Fibroblast of villous mesenchyme (primary cell): ENCODE data around the gene TNN. TPM values are rescaled to one million over a fixed set of nuclear protein-coding genes. Genes with fewer than 3 reads are reported as not detected.
"Not testable (repeated sequence)": the region's sequence is repeated elsewhere in the genome, so short reads cannot be mapped to it uniquely, and the experiment has no call there.

ENCODE experiments used
- DNase-seq: peaks from one replicate; pipeline ENCODE4 v3.0.0-alpha.2; 2010; ENCODE audit warnings: low read depth
- H3K4me3 ChIP-seq: 2 replicates; pipeline ENCODE4 v1.5.1; 2011; ENCODE audit warnings: low read depth, mild to moderate bottlenecking, low read length
- CTCF ChIP-seq: IDR thresholded peaks from 2 replicates; pipeline ENCODE4 v1.5.1; 2012; ENCODE audit warnings: low read depth, mild to moderate bottlenecking, low read length; ENCODE audit not compliant: insufficient read depth
- total RNA-seq: library from RNA; depleted of rRNA; stranded (reverse); fragments of >200 nt; gene quantifications from 2 replicates; pipeline ENCODE4 v1.2.3, GENCODE V29; 2012

Gene TNN
- total RNA-seq, 1 donor, result not detected

- no peak overlapping the region for H3K4me3 ChIP-seq
- no peak for DNase-seq
- TF ChIP-seq CTCF, result no peak
These were observed 27.0 kb downstream of the TNN start for GRCh38 chr1:175094626-175095025.

- TF ChIP-seq CTCF, result no peak
- DNase-seq, result no peak
- H3K4me3 ChIP-seq, result no peak overlapping the region
These were observed 27.4 kb downstream of the TNN start for GRCh38 chr1:175095069-175095468.

DNA sequence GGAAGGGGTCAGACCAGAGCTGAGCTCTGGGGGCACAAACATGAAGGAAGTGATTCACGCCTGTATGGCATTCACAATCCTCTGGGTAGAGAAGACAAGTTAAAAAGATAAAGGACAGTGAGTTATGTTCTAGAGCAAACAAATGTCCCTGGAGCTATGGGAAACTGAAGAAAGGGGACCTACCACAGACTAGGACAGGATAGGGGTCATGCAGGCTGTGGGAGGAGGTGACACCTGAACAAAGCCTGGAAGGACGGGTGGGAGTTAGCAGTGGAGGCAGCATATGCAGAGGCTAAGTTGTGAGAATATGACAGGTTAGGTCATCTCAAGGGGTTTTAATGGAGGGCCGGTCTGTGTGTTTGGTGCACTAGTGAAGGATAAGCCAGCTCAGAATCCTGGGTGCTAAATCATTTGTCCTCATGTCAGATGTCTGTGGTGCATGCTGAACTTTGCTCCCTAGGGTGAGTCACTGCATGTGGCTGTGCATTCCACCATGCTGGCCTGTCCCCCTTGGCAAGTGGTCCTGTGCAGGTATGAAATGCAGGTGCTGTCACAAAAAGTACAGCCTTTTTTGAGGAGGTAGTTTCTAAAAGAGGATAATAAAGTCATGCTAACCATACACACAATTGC lies 28.5 kb downstream of the TNN start:
- TF ChIP-seq CTCF, result no peak
- no peak overlapping the region for H3K4me3 ChIP-seq
- DNase-seq, result no peak

DNA sequence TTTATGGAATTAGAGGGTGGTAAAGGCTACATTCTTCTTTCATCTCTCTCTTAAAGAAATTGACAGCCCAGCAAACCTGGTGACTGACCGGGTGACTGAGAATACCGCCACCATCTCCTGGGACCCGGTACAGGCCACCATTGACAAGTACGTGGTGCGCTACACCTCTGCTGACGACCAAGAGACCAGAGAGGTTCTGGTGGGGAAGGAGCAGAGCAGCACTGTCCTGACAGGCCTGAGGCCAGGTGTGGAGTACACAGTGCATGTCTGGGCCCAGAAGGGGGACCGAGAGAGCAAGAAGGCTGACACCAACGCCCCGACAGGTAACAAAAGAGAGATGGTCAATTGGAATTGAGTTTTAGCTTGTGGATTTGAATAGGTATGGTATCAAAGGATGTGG lies 29.7 kb downstream of the TNN start:
- DNase-seq, result no peak
- H3K4me3 ChIP-seq, result no peak overlapping the region
- TF ChIP-seq CTCF, result no peak

- no peak overlapping the region for H3K4me3 ChIP-seq
- no peak for TF ChIP-seq CTCF
- no peak for DNase-seq
These were observed 32.3 kb downstream of the TNN start for GRCh38 chr1:175099916-175100315.

DNA sequence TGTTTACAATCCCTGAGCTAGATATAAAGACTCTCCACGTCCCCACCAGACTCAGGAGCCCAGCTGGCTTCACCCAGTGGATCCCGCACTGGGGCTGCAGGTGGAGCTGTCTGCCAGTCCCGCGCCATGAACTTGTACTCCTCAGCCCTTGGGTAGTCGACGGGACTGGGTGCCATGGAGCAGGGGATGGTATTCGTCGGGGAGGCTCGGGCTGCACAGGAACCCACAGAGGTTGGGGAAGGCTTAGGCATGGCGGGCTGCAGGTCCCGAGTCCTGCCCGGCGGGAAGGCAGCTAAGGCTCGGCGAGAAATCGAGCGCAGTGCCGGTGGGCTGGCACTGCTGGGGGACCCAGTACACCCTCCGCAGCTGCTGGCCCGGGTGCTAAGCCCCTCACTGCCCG lies 34.5 kb downstream of the TNN start:
- H3K4me3 ChIP-seq, result not testable (repeated sequence)

GRCh38 chr1:175106536-175106935 lies 38.9 kb downstream of the TNN start:
- not testable (repeated sequence) for H3K4me3 ChIP-seq, DNase-seq

More for the DNA sequence above, 34.5 kb downstream of the TNN start:
- not testable (repeated sequence) for DNase-seq

GRCh38 chr1:175108331-175108820 lies 40.7 kb downstream of the TNN start:
- H3K4me3 ChIP-seq, DNase-seq: not testable (repeated sequence)

DNA sequence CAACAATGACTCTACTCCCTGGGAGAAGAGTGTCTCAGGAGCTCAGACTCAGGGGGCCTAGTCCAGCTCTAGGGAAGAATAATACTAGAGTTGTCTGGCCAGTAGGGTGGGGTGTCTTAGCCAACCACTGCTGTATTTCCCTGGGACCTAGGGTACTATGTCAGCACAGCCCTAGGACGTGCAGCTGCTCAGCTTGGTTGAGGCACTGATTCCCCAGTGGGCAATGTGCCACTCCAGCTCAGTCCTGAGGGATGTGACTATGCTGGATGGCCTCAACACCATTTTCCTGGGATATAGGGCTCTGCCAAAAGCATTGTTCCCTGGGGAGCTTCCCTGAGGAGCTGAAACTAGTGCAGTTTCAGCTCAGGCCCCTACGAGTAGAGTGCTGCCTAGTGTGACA lies 47.4 kb downstream of the TNN start:
- no peak for TF ChIP-seq CTCF
- H3K4me3 ChIP-seq, result no peak overlapping the region
- DNase-seq, result no peak
